Measurements from ENCODE around the gene MAEA. TPM values are rescaled to one million over a fixed set of nuclear protein-coding genes. Genes with fewer than 3 reads are reported as not detected.

The MAEA gene
- polyA plus RNA-seq, 2 donors = 43.3 to 54.3 TPM

DNA sequence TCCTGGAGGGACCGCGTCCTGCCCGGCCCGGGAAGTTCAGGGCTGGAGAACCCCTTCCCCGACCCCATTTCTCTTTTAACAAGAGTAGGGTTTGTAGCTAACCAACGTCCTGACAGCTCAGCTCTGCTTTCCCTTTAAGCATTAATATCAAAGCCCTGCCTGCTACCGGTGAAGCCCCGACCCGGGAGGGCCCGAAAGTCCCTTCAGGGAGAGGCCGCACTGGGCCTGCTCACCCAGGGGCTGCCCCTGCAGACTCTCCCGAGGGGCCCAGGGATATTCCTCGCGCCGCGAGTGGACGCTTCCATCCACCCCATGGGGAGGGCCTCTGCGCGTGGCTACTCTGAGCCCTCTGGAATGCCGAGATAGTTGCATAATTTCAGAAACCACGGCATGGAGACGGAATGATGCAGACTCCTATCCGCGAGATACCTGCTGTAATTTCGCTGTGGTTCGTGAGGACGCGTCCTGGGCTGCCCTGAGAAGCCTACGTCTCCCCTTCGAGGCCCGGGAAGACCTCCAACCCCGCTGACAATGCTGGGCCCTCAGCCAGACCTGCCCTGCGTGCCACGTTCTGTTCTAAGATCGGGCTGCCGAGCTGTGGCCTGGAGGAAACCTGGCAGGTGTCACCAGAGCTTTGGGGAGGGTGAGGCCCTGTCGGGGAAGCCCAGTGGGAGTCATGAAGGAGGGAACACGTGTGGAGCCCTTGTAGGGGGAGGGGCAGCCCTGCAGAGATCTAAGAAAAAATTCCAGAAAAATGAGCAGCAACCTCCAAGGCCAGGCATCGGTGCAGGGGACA is 39.8 kb upstream of the MAEA start:
- Histone ChIP-seq H3K4me3 (ENCODE audit: low read depth in 1 of 2, low read length in 2 of 2) (peak overlapping the region; percentile 80 to 85), H3K9me3 (ENCODE audit: control insufficient read depth in 2 of 2, insufficient read depth in 1 of 2, low read depth in 1 of 2, low read length in 1 of 2) (peaks cover 0 to 10% of the 10 kb centered on the region in 2 donors), H3K27ac (ENCODE audit: low read depth in 2 of 2, low read length in 1 of 2) (peak overlapping the region; percentile 99), H3K27me3 (ENCODE audit: control insufficient read depth in 1 of 2, insufficient read depth in 2 of 2, low read length in 2 of 2) (no peaks in the 10 kb centered on the region), H3K36me3 (ENCODE audit: control insufficient read depth in 2 of 2, insufficient read depth in 2 of 2, low read length in 1 of 2) (peaks cover 0 to 9% of the 10 kb centered on the region in 2 donors), H3K4me1 (ENCODE audit: control insufficient read depth in 2 of 2, insufficient read depth in 2 of 2, low read length in 1 of 2) (peaks cover 17 to 39% of the 10 kb centered on the region in 2 donors)
- WGBS, 2 donors = 32 to 41% methylated on average over 39 of the region's 39 CpGs

DNA sequence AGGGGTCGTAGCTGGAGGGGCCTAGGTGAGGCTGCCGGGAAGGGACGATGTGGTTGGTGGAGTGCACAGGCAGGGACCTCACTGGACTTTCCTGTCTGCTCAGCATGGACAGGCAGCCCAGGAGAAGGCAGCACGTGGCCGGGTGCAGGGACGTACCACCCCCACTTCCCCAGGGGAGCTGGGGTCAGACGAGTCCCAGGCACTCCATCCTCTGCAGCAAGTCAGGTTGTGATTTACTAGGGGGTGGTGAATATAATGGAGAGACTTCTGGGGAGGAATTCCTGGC is 39.2 kb upstream of the MAEA start:
- H3K4me1 ChIP-seq (ENCODE audit: control insufficient read depth in 2 of 2, insufficient read depth in 2 of 2, low read length in 1 of 2) = peaks cover 17 to 34% of the 10 kb centered on the region in 2 donors
- peaks cover 0 to 7% of the 10 kb centered on the region in 2 donors for H3K36me3 ChIP-seq (ENCODE audit: control insufficient read depth in 2 of 2, insufficient read depth in 2 of 2, low read length in 1 of 2)
- H3K27ac ChIP-seq (ENCODE audit: low read depth in 2 of 2, low read length in 1 of 2) = peak overlapping the region in 1 of 2 donors; percentile 99
- H3K27me3 ChIP-seq (ENCODE audit: control insufficient read depth in 1 of 2, insufficient read depth in 2 of 2, low read length in 2 of 2) = no peaks in the 10 kb centered on the region
- no peak overlapping the region for H3K4me3 ChIP-seq (ENCODE audit: low read depth in 1 of 2, low read length in 2 of 2)
- H3K9me3 ChIP-seq (ENCODE audit: control insufficient read depth in 2 of 2, insufficient read depth in 1 of 2, low read depth in 1 of 2, low read length in 1 of 2) = peaks cover 3 to 13% of the 10 kb centered on the region in 2 donors
- WGBS, 2 donors = 96 to 97% methylated on average over 7 of the region's 7 CpGs

DNA sequence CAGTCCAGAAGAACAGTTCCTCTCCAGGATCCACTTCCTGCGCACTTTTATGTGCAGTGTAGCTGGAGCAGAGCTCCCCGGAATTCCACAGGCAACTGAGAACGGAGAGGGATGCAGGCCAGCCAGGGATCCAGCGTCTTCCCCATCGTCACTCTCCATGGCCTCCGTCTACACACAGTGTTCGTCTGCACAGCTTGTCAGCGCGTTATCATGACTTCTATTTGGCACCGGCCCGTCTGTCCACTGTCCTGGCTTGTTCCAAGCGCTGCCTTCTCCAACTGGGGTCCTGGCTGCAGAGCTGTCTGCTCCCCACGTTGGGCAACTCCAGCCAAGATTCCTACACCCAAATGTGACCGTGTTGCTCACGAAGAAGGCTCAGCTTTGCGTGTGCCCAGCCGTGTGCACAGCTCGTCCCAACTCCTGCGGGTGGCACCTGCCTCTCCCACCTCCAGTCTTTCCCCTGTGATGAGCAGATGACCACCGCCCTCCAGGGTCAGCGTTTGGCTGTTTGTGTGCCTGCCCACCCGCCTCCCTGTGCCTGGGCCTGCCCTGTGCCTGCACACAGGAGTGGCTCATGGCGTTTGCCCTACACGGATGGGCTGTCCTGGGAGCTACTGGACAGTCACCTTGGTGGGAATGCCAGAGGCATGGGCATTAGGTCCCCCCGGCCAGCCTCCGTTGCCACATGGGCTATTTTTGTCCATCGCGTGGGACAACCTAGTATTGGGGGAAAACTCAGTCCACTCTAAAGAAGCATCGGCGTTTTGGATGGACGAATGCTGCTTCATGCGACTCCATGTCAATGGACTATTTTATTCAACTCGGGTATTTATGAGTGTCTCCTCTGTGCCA is 38.5 kb upstream of the MAEA start:
- 96 to 97% methylated on average over 33 of the region's 33 CpGs for WGBS, 2 donors
- peaks cover 10 to 27% of the 10 kb centered on the region in 2 donors for H3K4me1 ChIP-seq (ENCODE audit: control insufficient read depth in 2 of 2, insufficient read depth in 2 of 2, low read length in 1 of 2)
- no peaks in the 10 kb centered on the region for H3K27me3 ChIP-seq (ENCODE audit: control insufficient read depth in 1 of 2, insufficient read depth in 2 of 2, low read length in 2 of 2)
- H3K9me3 ChIP-seq (ENCODE audit: control insufficient read depth in 2 of 2, insufficient read depth in 1 of 2, low read depth in 1 of 2, low read length in 1 of 2) = peaks cover 3 to 13% of the 10 kb centered on the region in 2 donors
- peaks cover 0 to 7% of the 10 kb centered on the region in 2 donors for H3K36me3 ChIP-seq (ENCODE audit: control insufficient read depth in 2 of 2, insufficient read depth in 2 of 2, low read length in 1 of 2)
- H3K4me3 ChIP-seq (ENCODE audit: low read depth in 1 of 2, low read length in 2 of 2) = no peak overlapping the region
- H3K27ac ChIP-seq (ENCODE audit: low read depth in 2 of 2, low read length in 1 of 2) = no peak overlapping the region

DNA sequence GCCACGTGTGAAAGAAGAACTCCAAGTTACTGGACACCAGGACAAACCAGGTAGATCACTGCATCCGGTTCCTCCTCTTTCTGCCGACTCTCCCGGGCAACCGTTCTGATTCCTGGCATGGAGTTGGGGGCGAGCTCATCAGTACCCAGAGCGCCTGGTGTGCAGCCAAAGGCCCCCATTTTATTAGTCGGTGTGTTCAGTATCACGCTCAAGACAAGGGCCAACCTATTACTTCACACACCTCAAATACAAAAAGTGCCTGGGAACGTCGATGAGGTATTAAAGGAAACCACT is 38.0 kb upstream of the MAEA start:
- WGBS, 2 donors = 95 to 97% methylated on average over 11 of the region's 11 CpGs
- Histone ChIP-seq H3K4me1 (ENCODE audit: control insufficient read depth in 2 of 2, insufficient read depth in 2 of 2, low read length in 1 of 2) (peaks cover 8 to 21% of the 10 kb centered on the region in 2 donors), H3K36me3 (ENCODE audit: control insufficient read depth in 2 of 2, insufficient read depth in 2 of 2, low read length in 1 of 2) (peaks cover 0 to 7% of the 10 kb centered on the region in 2 donors), H3K27me3 (ENCODE audit: control insufficient read depth in 1 of 2, insufficient read depth in 2 of 2, low read length in 2 of 2) (no peaks in the 10 kb centered on the region), H3K27ac (ENCODE audit: low read depth in 2 of 2, low read length in 1 of 2) (no peak overlapping the region), H3K4me3 (ENCODE audit: low read depth in 1 of 2, low read length in 2 of 2) (no peak overlapping the region), H3K9me3 (ENCODE audit: control insufficient read depth in 2 of 2, insufficient read depth in 1 of 2, low read depth in 1 of 2, low read length in 1 of 2) (peaks cover 3 to 13% of the 10 kb centered on the region in 2 donors)

DNA sequence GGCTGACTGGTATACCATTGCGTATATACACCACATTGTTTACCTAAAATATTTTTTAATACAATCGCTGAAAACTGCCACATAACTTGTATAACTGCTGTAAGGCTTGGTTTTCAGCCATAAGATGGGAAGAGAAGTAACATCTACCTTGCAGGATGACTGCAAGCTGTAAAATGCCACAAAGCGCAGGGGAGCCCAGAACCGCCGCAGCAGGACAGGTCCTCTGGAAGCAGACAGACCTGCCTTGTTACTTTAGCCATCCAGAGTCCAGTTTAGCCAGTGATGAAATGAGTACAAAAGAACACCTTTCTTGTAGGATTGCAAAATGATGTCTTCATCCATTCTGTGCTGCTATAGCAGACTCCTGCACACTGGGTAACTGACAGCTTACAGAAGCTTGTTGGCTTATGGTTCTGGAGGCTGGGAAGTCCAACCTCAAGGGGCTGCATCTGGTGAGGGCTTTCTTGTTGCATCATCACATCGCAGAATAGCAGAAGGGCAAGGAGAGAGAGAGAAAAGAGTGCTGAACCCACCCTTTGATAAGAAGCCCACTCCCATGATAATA is 36.7 kb upstream of the MAEA start:
- WGBS, 2 donors = 96 to 97% methylated on average over 6 of the region's 6 CpGs
- Histone ChIP-seq H3K9me3 (ENCODE audit: control insufficient read depth in 2 of 2, insufficient read depth in 1 of 2, low read depth in 1 of 2, low read length in 1 of 2) (peaks cover 3 to 13% of the 10 kb centered on the region in 2 donors), H3K27me3 (ENCODE audit: control insufficient read depth in 1 of 2, insufficient read depth in 2 of 2, low read length in 2 of 2) (no peaks in the 10 kb centered on the region), H3K4me3 (ENCODE audit: low read depth in 1 of 2, low read length in 2 of 2) (no peak overlapping the region), H3K36me3 (ENCODE audit: control insufficient read depth in 2 of 2, insufficient read depth in 2 of 2, low read length in 1 of 2) (peaks cover 0 to 7% of the 10 kb centered on the region in 2 donors), H3K4me1 (ENCODE audit: control insufficient read depth in 2 of 2, insufficient read depth in 2 of 2, low read length in 1 of 2) (peaks cover 6 to 16% of the 10 kb centered on the region in 2 donors), H3K27ac (ENCODE audit: low read depth in 2 of 2, low read length in 1 of 2) (no peak overlapping the region)

DNA sequence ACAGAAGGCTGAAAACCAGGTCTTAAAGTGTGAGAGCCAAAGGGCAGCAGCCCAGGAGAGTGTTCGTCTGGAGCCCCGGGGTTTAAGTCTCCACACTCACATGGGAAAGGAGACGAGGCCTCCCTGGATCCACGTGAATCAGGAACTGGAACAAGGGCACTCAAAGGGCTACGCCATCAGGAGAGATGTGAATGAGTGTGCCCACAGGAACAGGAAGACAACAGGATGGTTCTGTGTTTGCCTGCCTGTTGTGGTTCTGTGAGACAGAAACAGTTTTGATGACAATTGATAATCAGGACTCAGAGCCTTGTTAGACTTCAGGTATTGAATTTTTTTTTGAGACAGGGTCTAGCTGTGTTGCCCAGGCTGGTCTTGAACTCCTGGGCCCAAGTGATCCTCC is 35.9 kb upstream of the MAEA start:
- no peak overlapping the region for H3K27ac ChIP-seq (ENCODE audit: low read depth in 2 of 2, low read length in 1 of 2)
- H3K4me1 ChIP-seq (ENCODE audit: control insufficient read depth in 2 of 2, insufficient read depth in 2 of 2, low read length in 1 of 2) = peaks cover 6 to 16% of the 10 kb centered on the region in 2 donors
- no peaks in the 10 kb centered on the region for H3K27me3 ChIP-seq (ENCODE audit: control insufficient read depth in 1 of 2, insufficient read depth in 2 of 2, low read length in 2 of 2)
- H3K36me3 ChIP-seq (ENCODE audit: control insufficient read depth in 2 of 2, insufficient read depth in 2 of 2, low read length in 1 of 2) = peaks cover 0 to 7% of the 10 kb centered on the region in 2 donors
- H3K4me3 ChIP-seq (ENCODE audit: low read depth in 1 of 2, low read length in 2 of 2) = no peak overlapping the region
- H3K9me3 ChIP-seq (ENCODE audit: control insufficient read depth in 2 of 2, insufficient read depth in 1 of 2, low read depth in 1 of 2, low read length in 1 of 2) = peaks cover 3 to 13% of the 10 kb centered on the region in 2 donors
- 88 to 96% methylated on average over 5 of the region's 5 CpGs for WGBS, 2 donors

DNA sequence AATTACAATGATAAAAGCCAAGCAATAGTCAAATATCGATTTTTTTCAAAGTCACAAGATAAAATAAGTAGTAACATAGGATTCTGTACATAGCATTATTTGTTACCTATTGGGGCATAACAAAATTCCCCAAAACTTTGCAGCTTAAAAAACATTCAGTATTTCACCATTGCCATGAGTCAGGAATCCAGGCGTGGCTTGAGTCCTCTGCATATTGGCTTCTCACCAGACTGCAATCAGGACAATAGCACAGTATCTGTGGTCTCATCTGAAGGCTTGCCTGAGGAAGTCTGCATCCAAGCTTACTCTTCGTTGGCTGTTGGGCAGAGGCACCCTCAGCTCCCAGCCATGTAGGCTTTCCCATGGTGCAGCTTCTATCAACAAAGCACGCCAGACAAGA is 34.5 kb upstream of the MAEA start:
- Histone ChIP-seq H3K27ac (ENCODE audit: low read depth in 2 of 2, low read length in 1 of 2) (no peak overlapping the region), H3K36me3 (ENCODE audit: control insufficient read depth in 2 of 2, insufficient read depth in 2 of 2, low read length in 1 of 2) (peaks cover 0 to 7% of the 10 kb centered on the region in 2 donors), H3K4me3 (ENCODE audit: low read depth in 1 of 2, low read length in 2 of 2) (no peak overlapping the region), H3K9me3 (ENCODE audit: control insufficient read depth in 2 of 2, insufficient read depth in 1 of 2, low read depth in 1 of 2, low read length in 1 of 2) (peaks cover 3 to 13% of the 10 kb centered on the region in 2 donors), H3K27me3 (ENCODE audit: control insufficient read depth in 1 of 2, insufficient read depth in 2 of 2, low read length in 2 of 2) (no peaks in the 10 kb centered on the region), H3K4me1 (ENCODE audit: control insufficient read depth in 2 of 2, insufficient read depth in 2 of 2, low read length in 1 of 2) (peaks cover 4 to 12% of the 10 kb centered on the region in 2 donors)
- WGBS, 2 donors = 89 to 92% methylated on average over 4 of the region's 4 CpGs

DNA sequence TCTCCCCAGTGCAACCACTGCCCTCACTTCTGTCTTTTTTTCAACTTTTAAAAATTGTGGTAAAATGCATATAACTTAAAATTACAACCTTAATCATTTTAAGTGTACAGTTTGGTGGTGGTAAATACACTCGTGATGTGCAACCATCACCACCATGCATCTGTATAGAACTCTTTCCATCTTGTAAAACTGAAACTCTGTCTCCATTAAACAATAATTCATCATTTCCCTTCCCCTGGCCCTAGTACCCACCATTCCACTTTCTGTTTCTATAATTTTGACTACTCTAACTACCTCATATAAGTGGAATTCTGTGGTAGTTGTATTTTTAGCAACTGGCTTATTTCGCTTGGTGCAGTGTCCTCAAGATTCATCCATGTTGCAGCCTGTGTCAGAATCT is 34.0 kb upstream of the MAEA start:
- H3K9me3 ChIP-seq (ENCODE audit: control insufficient read depth in 2 of 2, insufficient read depth in 1 of 2, low read depth in 1 of 2, low read length in 1 of 2) = peaks cover 3 to 9% of the 10 kb centered on the region in 2 donors
- no peak overlapping the region for H3K27ac ChIP-seq (ENCODE audit: low read depth in 2 of 2, low read length in 1 of 2)
- no peak overlapping the region for H3K4me3 ChIP-seq (ENCODE audit: low read depth in 1 of 2, low read length in 2 of 2)
- H3K27me3 ChIP-seq (ENCODE audit: control insufficient read depth in 1 of 2, insufficient read depth in 2 of 2, low read length in 2 of 2) = no peaks in the 10 kb centered on the region
- H3K36me3 ChIP-seq (ENCODE audit: control insufficient read depth in 2 of 2, insufficient read depth in 2 of 2, low read length in 1 of 2) = peaks cover 0 to 7% of the 10 kb centered on the region in 2 donors
- H3K4me1 ChIP-seq (ENCODE audit: control insufficient read depth in 2 of 2, insufficient read depth in 2 of 2, low read length in 1 of 2) = peaks cover 0 to 10% of the 10 kb centered on the region in 2 donors
- 83 to 89% methylated on average over 2 of the region's 2 CpGs for WGBS, 2 donors

DNA sequence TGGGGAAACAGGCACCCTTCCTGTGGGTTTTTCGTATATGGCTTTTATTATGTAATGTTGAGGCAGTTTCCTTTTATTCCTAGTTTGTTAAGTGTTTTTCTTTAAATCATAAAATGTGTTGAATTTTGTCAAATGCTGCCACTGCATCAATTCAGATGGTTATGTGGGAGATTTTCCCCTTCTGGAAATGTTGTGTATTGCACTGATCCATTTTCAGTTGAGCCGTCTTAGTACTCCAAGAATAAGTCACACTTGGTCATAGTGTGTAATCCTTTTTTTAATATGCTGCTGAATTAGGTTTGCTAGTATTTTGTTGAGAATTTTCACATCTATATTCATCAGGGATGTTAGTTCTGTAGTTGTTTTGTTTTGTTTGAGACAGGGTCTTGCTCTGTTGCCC is 31.2 kb upstream of the MAEA start:
- Histone ChIP-seq H3K9me3 (ENCODE audit: control insufficient read depth in 2 of 2, insufficient read depth in 1 of 2, low read depth in 1 of 2, low read length in 1 of 2) (peaks cover 3% of the 10 kb centered on the region in 2 donors), H3K27ac (ENCODE audit: low read depth in 2 of 2, low read length in 1 of 2) (no peak overlapping the region), H3K27me3 (ENCODE audit: control insufficient read depth in 1 of 2, insufficient read depth in 2 of 2, low read length in 2 of 2) (no peaks in the 10 kb centered on the region), H3K4me3 (ENCODE audit: low read depth in 1 of 2, low read length in 2 of 2) (no peak overlapping the region), H3K4me1 (ENCODE audit: control insufficient read depth in 2 of 2, insufficient read depth in 2 of 2, low read length in 1 of 2) (peaks cover 0 to 4% of the 10 kb centered on the region in 2 donors), H3K36me3 (ENCODE audit: control insufficient read depth in 2 of 2, insufficient read depth in 2 of 2, low read length in 1 of 2) (no peaks in the 10 kb centered on the region)
- WGBS, 2 donors = 89 to 95% methylated on average over 2 of the region's 2 CpGs

Measured in esophagus (tissue), 2 donors.